Measurements from ENCODE around the gene IL1RAP. TPM values are rescaled to one million over a fixed set of nuclear protein-coding genes. Genes with fewer than 3 reads are reported as not detected.

Gene IL1RAP
- total and polyA plus RNA-seq, 7 donors, result 0.70 to 6.3 (median 4.0) TPM

DNA sequence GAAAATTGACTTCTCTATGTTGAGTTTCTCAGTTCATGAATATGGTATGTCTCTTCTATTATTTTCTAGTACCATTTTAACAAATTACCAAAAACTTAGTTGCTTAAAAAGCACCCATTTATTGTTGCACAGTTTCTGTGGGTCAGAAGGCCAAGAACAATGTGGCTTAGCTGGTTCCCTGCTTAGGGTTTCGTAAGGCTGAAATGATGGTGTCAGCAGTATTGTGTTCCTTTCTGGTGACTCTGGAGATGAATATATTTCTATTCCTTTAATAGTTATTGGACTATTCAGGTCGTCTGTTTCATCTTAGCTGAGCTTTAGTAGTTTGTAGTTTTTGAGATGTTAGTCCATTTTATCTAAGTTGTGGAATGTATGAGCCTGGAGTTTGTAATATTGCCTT lies 44.9 kb downstream of the IL1RAP start:
- DNase-seq (no peak), ATAC-seq (no peak)
- TF ChIP-seq, protein P1, sequence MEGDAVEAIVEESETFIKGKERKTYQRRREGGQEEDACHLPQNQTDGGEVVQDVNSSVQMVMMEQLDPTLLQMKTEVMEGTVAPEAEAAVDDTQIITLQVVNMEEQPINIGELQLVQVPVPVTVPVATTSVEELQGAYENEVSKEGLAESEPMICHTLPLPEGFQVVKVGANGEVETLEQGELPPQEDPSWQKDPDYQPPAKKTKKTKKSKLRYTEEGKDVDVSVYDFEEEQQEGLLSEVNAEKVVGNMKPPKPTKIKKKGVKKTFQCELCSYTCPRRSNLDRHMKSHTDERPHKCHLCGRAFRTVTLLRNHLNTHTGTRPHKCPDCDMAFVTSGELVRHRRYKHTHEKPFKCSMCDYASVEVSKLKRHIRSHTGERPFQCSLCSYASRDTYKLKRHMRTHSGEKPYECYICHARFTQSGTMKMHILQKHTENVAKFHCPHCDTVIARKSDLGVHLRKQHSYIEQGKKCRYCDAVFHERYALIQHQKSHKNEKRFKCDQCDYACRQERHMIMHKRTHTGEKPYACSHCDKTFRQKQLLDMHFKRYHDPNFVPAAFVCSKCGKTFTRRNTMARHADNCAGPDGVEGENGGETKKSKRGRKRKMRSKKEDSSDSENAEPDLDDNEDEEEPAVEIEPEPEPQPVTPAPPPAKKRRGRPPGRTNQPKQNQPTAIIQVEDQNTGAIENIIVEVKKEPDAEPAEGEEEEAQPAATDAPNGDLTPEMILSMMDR (IDR thresholded peaks at IDR 0.05), result no peak
- WGBS, 3 donors, result 72 to 80% (median 79%) methylated on average over 2 of the region's 2 CpGs
- intact Hi-C loops (cut with DNase I), result no loop called here
- Histone ChIP-seq H3K4me3 (no peak overlapping the region), H3K9me3 (no peaks in the 10 kb centered on the region), H3K27ac (no peak overlapping the region), H3K4me1 (no peaks in the 10 kb centered on the region), H3K36me3 (ENCODE audit: insufficient read depth in 1 of 2, low read depth in 1 of 2) (no peaks in the 10 kb centered on the region), H3K27me3 (ENCODE audit: insufficient read depth in 3 of 3, low read length in 2 of 3) (no peaks in the 10 kb centered on the region)

DNA sequence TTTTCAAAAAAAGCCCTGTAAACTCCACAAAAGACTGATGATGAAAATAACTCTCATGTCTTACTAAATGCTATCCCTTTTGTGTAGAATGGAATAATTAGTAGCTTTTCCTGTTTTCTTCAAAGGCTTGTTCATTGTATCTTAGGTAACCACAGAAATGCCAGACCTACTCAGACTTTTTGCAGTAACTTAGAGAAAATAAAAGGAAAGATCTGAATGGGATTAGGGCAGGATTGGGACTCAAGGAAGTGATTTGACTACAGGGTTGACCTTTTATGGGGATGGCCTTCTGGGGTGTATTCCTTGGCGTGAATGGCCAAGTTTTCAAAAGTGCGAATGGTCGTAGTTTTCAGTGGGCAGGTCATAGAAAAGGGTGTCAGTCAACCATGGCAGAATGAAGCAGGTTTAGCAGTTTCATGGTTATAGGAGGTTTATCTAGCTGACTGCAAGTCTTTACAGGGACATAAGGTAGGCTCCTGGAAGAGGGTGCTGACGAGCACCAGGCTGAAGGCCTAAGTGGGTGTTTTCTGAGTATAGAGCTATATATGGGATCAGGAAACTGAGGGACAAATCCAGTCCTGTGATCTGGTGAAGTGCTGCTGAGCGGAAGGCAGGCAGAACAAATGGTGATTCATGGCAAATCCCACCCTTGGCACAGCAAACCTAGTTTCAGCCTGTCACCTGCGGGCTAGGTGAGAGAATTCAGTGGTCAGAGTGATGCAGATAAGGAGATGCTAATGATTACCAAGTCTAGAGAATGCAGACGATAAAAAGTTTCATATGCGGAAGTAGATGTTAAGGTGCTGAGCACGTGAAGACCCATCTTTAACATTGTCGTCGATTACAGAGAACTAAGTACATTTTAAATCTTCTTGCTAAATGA lies 46.4 kb downstream of the IL1RAP start:
- no peak for ATAC-seq
- DNase-seq, result no peak

DNA sequence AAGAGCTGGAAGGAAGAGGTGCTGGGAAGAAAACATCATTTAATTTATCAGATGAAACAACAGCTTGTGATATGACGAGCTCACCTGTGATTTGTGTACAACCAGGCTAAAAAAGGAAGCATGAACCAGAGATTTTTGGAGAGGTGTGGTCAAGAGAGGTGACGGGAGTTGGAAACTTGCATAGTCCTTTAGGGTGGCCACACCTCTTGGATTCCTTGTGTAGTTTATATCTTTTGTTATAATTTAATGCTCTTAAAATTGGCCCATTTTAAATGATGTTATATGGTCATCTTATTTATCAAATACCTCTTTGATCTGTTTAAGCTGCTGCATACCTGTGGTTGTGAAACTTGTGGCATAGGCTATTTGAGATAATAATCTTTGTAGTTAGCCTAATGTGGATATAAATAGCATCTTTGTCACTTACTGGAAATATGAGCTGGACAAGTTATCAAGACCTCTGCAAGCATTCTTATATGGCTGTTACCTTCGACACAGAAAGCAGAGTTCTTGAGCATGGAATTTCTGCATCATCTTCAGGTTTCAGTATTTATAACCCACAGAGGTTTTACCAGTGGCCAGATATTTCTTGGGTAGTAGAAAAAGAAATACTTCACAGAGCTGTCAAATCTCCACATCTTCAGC lies 49.1 kb downstream of the IL1RAP start:
- no peak overlapping the region for H3K27ac ChIP-seq

More for the DNA sequence above, 46.4 kb downstream of the IL1RAP start:
- intact Hi-C loops (cut with DNase I), result no loop called here
- TF ChIP-seq, protein P1 (IDR thresholded peaks at IDR 0.05), result no peak
- no peak overlapping the region for H3K27ac ChIP-seq
- no peaks in the 10 kb centered on the region for H3K27me3 ChIP-seq (ENCODE audit: insufficient read depth in 3 of 3, low read length in 2 of 3)
- H3K36me3 ChIP-seq (ENCODE audit: insufficient read depth in 1 of 2, low read depth in 1 of 2), result no peaks in the 10 kb centered on the region
- 93 to 95% (median 94%) methylated on average over 11 of the region's 11 CpGs for WGBS, 3 donors
- no peaks in the 10 kb centered on the region for H3K9me3 ChIP-seq
- no peak overlapping the region for H3K4me3 ChIP-seq
- H3K4me1 ChIP-seq, result no peaks in the 10 kb centered on the region

DNA sequence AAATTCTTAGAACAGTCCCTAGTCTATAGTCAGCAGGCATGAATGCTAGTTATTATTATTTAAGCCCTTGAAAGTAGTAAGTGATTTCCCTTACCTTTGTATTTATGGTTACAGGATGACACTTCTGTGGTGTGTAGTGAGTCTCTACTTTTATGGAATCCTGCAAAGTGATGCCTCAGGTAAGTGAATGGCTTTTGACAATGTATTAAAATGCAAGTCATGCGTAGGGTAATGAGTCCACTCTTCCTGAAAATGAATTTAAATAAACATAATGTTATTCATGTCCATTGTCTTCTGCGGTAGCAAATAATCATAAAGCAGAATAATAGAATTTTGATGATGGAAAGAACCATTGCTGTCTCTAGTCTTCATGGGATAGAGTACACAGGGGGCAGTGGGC lies 50.3 kb downstream of the IL1RAP start:
- ATAC-seq, result no peak
- H3K9me3 ChIP-seq, result no peaks in the 10 kb centered on the region
- TF ChIP-seq, protein P1 (IDR thresholded peaks at IDR 0.05), result no peak

More for the DNA sequence above, 49.1 kb downstream of the IL1RAP start:
- no peak overlapping the region for H3K4me3 ChIP-seq
- H3K27me3 ChIP-seq (ENCODE audit: insufficient read depth in 3 of 3, low read length in 2 of 3), result no peaks in the 10 kb centered on the region
- DNase-seq, result no peak
- no peaks in the 10 kb centered on the region for H3K9me3 ChIP-seq
- no peaks in the 10 kb centered on the region for H3K36me3 ChIP-seq (ENCODE audit: insufficient read depth in 1 of 2, low read depth in 1 of 2)
- TF ChIP-seq, protein P1 (IDR thresholded peaks at IDR 0.05), result no peak
- WGBS, 3 donors, result 66 to 71% (median 67%) methylated on average over 3 of the region's 3 CpGs
- intact Hi-C loops (cut with DNase I), result no loop called here
- H3K4me1 ChIP-seq, result no peaks in the 10 kb centered on the region
- ATAC-seq, result peak in 3 of 4 donors; percentile 39 to 48 (median 47)

More for the DNA sequence above, 50.3 kb downstream of the IL1RAP start:
- Histone ChIP-seq H3K27ac (no peak overlapping the region), H3K27me3 (ENCODE audit: insufficient read depth in 3 of 3, low read length in 2 of 3) (no peaks in the 10 kb centered on the region), H3K4me1 (no peaks in the 10 kb centered on the region), H3K4me3 (no peak overlapping the region), H3K36me3 (ENCODE audit: insufficient read depth in 1 of 2, low read depth in 1 of 2) (no peaks in the 10 kb centered on the region)
- 75 to 97% (median 76%) methylated on average over 2 of the region's 2 CpGs for WGBS, 3 donors
- intact Hi-C loops (cut with DNase I), result no loop called here
- DNase-seq, result no peak
